Measurements from ENCODE around the gene PIGQ.

PIGQ gene

GRCh38 chr16:563072-563644 lies 6.6 kb upstream of the PIGQ start:
- H3K4me3 ChIP-seq (ENCODE audit: low read depth, low read length) = no peak overlapping the region
- DNase-seq (ENCODE audit: low read depth) = no peak
- in situ Hi-C loops (cut with HindIII; ENCODE audit: low sequenced_read_pairs) = no loop called here
- TF ChIP-seq, protein P1, sequence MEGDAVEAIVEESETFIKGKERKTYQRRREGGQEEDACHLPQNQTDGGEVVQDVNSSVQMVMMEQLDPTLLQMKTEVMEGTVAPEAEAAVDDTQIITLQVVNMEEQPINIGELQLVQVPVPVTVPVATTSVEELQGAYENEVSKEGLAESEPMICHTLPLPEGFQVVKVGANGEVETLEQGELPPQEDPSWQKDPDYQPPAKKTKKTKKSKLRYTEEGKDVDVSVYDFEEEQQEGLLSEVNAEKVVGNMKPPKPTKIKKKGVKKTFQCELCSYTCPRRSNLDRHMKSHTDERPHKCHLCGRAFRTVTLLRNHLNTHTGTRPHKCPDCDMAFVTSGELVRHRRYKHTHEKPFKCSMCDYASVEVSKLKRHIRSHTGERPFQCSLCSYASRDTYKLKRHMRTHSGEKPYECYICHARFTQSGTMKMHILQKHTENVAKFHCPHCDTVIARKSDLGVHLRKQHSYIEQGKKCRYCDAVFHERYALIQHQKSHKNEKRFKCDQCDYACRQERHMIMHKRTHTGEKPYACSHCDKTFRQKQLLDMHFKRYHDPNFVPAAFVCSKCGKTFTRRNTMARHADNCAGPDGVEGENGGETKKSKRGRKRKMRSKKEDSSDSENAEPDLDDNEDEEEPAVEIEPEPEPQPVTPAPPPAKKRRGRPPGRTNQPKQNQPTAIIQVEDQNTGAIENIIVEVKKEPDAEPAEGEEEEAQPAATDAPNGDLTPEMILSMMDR (IDR thresholded peaks at IDR 0.05; ENCODE audit: low read depth, low read length, missing control alignments) = no peak

- in situ Hi-C loops (cut with HindIII; ENCODE audit: low sequenced_read_pairs) = no loop called here
- no peak for DNase-seq (ENCODE audit: low read depth)
- no peak overlapping the region for H3K4me3 ChIP-seq (ENCODE audit: low read depth, low read length)
- TF ChIP-seq, protein P1 (IDR thresholded peaks at IDR 0.05; ENCODE audit: low read depth, low read length, missing control alignments) = no peak
Measured at GRCh38 chr16:564690-565418, 4.9 kb upstream of the PIGQ start.

DNA sequence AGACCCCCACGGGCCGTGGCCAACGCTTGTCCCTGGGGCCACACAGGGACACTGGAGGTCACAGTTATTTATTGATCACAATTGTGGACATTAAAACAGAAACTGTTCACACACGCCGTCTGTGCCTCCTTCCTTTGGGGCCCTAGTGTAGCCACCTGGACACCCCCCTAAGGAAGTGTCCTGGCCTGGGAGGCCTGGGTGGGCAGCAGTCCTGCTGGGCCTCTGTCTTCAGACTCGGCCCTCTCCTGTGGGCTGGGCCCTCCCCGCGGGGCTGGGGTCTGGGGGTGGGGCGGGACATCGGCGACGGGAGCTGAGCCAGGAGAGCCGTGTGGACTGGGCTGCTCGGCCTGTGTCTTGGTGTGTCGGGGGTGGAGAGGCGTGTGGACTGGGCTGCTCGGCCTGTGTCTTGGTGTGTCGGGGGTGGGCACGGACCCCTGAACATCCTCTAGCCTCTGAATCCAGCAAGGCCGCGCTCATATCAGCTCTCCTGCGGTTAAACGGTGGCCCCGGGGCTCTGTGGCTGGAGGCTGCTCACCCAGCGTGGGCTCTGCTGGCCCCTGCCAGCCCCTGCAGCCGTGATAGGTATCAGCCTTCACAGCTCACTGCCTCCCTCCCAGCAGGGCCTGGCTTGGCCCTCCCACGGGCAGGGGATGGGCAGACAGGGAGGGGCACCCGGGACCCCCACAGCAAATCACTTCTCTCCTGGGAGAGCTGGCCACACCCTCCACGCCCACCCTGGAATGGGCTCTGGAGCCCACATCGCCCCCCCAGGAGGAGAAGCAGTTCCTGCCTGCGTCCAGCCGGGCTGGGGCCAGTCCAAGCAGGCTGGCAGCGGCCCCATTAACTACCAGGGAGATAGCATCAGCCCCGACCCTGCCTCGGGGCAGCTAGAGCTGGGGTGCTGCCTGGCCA lies 4.1 kb upstream of the PIGQ start:
- in situ Hi-C loops (cut with HindIII; ENCODE audit: low sequenced_read_pairs) = no loop called here
- no peak for DNase-seq (ENCODE audit: low read depth)
- no peak overlapping the region for H3K4me3 ChIP-seq (ENCODE audit: low read depth, low read length)
- TF ChIP-seq, protein P1 (IDR thresholded peaks at IDR 0.05; ENCODE audit: low read depth, low read length, missing control alignments) = no peak

- no peak within 1 kb of the TSS for H3K4me3 ChIP-seq (ENCODE audit: low read depth, low read length)
- TF ChIP-seq, protein P1 (IDR thresholded peaks at IDR 0.05; ENCODE audit: low read depth, low read length, missing control alignments) = no peak
- in situ Hi-C loops (cut with HindIII; ENCODE audit: low sequenced_read_pairs) = no loop called here
- DNase-seq (ENCODE audit: low read depth) = no peak
Measured at GRCh38 chr16:566475-567372, 3.0 kb upstream of the PIGQ start, which contains the start of gene NHLRC4. TSS of gene NHLRC4 (plus strand) at chr16:567005. CDS start at chr16:568048, 1,043 bp downstream.

- H3K4me3 ChIP-seq (ENCODE audit: low read depth, low read length) = no peak overlapping the region
Measured at GRCh38 chr16:567373-568256, 2.2 kb upstream of the PIGQ start.

More at GRCh38 chr16:567373-568256, 2.2 kb upstream of the PIGQ start:
- TF ChIP-seq, protein P1 (IDR thresholded peaks at IDR 0.05; ENCODE audit: low read depth, low read length, missing control alignments) = no peak
- in situ Hi-C loops (cut with HindIII; ENCODE audit: low sequenced_read_pairs) = no loop called here
- no peak for DNase-seq (ENCODE audit: low read depth)

Measured in astrocyte of the cerebellum (primary cell).